ENCODE results near the gene TAP1. TPM values are rescaled to one million over a fixed set of nuclear protein-coding genes. Genes with fewer than 3 reads are reported as not detected.

Gene TAP1
- total RNA-seq, 3 donors from 2014 or later: 69.5 to 131 (median 91.3) TPM

GRCh38 chr6:32888576-32888975 is 35.1 kb upstream of the TAP1 start:
- ATAC-seq: no peak
- no peak for DNase-seq
- intact Hi-C loops (cut with DNase I, micrococcal nuclease): loop anchor here in 1 of 2 donors (10.0 kb wide), 2 partner anchors 56 to 96 kb away; partner anchors contain the start of gene HLA-DMB
- no peak overlapping the region for H3K4me3 ChIP-seq
- H3K9me3 ChIP-seq: no peaks in the 10 kb centered on the region
- no peaks in the 10 kb centered on the region for H3K36me3 ChIP-seq (ENCODE audit: low read depth)
- TF ChIP-seq CTCF (IDR thresholded peaks at IDR 0.05): no peak
- peaks cover 3% of the 10 kb centered on the region for H3K4me1 ChIP-seq (ENCODE audit: low read depth)

- H3K36me3 ChIP-seq (ENCODE audit: low read depth): no peaks in the 10 kb centered on the region
- intact Hi-C loops (cut with DNase I, micrococcal nuclease): loop anchor here in 1 of 2 donors (10.0 kb wide), 2 partner anchors 57 to 97 kb away; partner anchors contain the start of gene HLA-DMB
- ATAC-seq: no peak
- DNase-seq: no peak
- no peaks in the 10 kb centered on the region for H3K4me1 ChIP-seq (ENCODE audit: low read depth)
- H3K4me3 ChIP-seq: no peak overlapping the region
- no peaks in the 10 kb centered on the region for H3K9me3 ChIP-seq
- no peak for TF ChIP-seq CTCF (IDR thresholded peaks at IDR 0.05)
These were observed 34.1 kb upstream of the TAP1 start for GRCh38 chr6:32887616-32888015.

- Histone ChIP-seq H3K9me3 (no peaks in the 10 kb centered on the region), H3K4me3 (no peak overlapping the region), H3K4me1 (ENCODE audit: low read depth) (no peaks in the 10 kb centered on the region), H3K36me3 (ENCODE audit: low read depth) (no peaks in the 10 kb centered on the region)
- DNase-seq: no peak
- no peak for TF ChIP-seq CTCF (IDR thresholded peaks at IDR 0.05)
- intact Hi-C loops (cut with DNase I, micrococcal nuclease): loop anchor here in 1 of 2 donors (10.0 kb wide), 2 partner anchors 58 to 98 kb away; partner anchors contain the start of gene HLA-DMB
- no peak for ATAC-seq
These were observed 33.3 kb upstream of the TAP1 start for GRCh38 chr6:32886681-32887383.

- Histone ChIP-seq H3K36me3 (ENCODE audit: low read depth) (no peaks in the 10 kb centered on the region), H3K4me1 (ENCODE audit: low read depth) (no peaks in the 10 kb centered on the region), H3K4me3 (no peak overlapping the region), H3K9me3 (no peaks in the 10 kb centered on the region)
- no peak for DNase-seq
- peak; percentile 71 for ATAC-seq
- intact Hi-C loops (cut with DNase I, micrococcal nuclease): loop anchor here in 1 of 2 donors (10.0 kb wide), 2 partner anchors 59 to 99 kb away; partner anchors contain the start of gene HLA-DMB
- peak; percentile 10 for TF ChIP-seq CTCF (IDR thresholded peaks at IDR 0.05)
These were observed 32.3 kb upstream of the TAP1 start for GRCh38 chr6:32885698-32886286.

- ATAC-seq: no peak
- H3K4me1 ChIP-seq (ENCODE audit: low read depth): no peaks in the 10 kb centered on the region
- H3K9me3 ChIP-seq: no peaks in the 10 kb centered on the region
- TF ChIP-seq CTCF (IDR thresholded peaks at IDR 0.05): no peak
- no peak overlapping the region for H3K4me3 ChIP-seq
- intact Hi-C loops (cut with DNase I, micrococcal nuclease): loop anchor here in 1 of 2 donors (10.0 kb wide), 2 partner anchors 61 to 101 kb away; partner anchors contain the start of gene HLA-DMB
- DNase-seq: no peak
- H3K36me3 ChIP-seq (ENCODE audit: low read depth): no peaks in the 10 kb centered on the region
These were observed 30.3 kb upstream of the TAP1 start for GRCh38 chr6:32883789-32884188.
